Jurkat, Clone E6-1 (cell line): ENCODE data around the gene FAM124A.

ENCODE experiments used
- DNase-seq: peaks from one replicate; pipeline ENCODE4 v3.0.0-alpha.2; 2011; ENCODE audit warnings: low read depth, low spot score
- H3K4me3 ChIP-seq: 2 replicates; pipeline ENCODE4 v1.5.1; 2011; ENCODE audit warnings: mild to moderate bottlenecking, low read length, control low read depth, moderate library complexity

The FAM124A gene

DNA sequence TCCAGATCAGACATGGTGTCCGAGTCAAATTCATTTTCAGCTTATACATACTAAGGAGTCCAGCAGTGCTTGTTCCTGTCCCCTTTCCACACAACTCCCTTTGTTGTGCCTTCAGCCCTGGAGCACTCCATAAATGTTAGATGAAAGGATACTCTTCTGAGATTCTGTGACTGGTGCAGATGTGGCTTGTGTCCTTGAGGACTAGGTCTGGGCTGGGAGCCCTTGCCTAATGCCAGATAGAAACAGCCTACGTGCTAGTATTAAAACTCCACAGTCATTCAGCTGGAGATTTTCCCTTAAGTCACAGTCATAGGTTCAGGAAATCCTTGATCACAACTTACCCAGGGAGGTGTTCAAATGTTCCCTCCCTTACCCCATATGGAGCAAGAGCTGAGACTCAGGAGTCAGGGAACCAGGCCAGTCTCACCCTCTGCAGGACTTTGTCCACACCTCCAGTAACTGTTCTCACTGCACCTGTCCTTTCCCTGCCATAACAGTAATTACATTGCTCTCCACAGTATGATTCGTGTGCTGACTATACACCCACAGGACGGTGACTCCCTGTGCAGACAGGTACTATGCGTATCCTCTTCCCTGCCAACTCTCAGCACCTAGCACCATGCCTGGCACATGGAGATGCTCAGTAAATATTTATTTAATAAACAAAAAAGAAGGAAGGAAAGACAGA, 101.8 kb downstream of the FAM124A start:
- no peak for DNase-seq
- H3K4me3 ChIP-seq = no peak overlapping the region

DNA sequence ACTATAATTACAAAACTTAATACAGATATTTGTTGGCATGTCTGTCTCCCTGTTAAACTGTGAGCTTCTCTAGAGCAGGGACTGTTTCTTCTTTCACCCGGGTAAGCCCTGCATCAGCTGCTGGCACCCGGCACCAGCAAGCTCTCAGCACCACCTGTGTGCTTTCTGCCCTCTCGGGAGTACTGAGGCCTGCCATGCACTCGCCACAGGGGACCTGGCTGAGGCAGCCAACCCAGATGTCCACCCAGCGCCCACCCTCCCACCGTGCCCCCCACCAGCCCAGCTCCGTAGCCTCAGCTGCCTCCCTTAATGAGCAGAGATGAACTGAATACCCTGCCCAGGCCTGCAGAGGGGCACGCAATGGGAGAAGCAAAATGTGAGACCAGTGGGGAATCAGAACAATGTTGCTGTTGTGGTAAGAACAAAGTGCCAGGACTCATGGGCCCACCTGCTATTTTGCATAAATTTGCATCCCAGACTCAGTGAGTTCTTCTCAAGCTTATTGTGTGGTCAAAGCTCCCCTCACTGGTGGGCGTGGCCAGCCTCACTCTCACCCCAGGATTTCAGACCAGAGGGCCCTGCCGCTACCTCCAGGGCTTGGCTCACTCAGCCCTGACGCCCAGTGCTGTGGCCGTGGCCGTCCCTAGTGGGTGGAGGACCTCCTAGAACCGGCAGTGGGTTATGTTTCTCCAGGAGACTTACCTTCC, 102.7 kb downstream of the FAM124A start:
- no peak for DNase-seq
- no peak overlapping the region for H3K4me3 ChIP-seq

DNA sequence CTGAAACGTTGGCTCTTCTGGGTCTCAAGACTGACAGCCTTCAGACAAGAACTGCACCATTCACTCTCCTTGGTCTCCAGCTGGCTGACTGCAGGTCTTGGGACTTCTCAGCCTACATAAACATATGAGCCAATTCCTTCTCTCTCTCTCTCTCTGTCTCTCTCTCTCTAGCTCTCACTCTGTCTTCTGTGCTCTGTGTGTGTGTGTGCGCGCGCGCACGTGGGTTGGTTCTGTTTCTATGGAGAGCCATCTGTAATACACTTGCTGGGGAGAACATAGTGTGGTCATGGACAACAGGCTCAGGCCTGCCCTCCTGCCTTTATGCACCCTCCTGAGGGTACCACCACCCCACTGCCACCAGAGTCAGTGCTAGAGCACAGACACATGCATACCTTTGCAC, 103.6 kb downstream of the FAM124A start:
- no peak overlapping the region for H3K4me3 ChIP-seq

DNA sequence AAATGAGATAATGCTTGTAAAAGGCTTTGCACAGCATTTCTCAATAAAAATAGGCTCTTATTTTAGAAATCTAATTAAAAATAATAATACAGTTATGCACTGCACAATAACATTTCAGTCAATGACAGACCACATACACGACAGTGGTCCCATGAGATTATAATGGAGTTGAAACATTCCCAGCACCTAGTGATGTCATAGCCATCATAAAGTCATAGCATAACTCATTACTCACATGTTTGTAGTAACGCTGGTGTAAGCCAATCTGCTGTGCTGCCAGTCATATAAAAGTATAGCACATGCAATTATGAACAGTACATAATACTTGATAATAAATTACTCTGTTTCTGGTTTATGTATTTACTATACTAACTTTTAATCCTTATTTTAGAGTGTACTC, 104.6 kb downstream of the FAM124A start:
- no peak overlapping the region for H3K4me3 ChIP-seq
- no peak for DNase-seq

More for the DNA sequence above, 103.6 kb downstream of the FAM124A start:
- DNase-seq = no peak

DNA sequence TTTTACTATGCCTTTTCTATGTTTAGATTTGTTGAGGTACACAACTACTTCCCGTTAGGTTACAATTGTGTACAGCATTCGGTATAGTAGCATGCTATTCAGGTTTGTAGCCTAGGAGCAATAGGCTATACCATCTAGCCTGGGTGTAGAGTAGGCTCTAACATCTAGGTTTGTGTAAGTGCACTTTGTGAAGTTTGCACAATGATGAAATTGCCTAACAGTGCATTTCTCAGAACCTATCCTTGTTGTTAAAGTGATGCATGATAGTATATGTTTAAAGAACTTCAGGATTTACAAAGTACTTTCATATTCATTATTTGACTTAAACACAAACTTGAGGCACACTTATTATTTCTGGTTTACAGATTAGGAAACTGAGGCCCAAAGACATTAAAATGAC, 105.8 kb downstream of the FAM124A start:
- H3K4me3 ChIP-seq = no peak overlapping the region
- DNase-seq = no peak

DNA sequence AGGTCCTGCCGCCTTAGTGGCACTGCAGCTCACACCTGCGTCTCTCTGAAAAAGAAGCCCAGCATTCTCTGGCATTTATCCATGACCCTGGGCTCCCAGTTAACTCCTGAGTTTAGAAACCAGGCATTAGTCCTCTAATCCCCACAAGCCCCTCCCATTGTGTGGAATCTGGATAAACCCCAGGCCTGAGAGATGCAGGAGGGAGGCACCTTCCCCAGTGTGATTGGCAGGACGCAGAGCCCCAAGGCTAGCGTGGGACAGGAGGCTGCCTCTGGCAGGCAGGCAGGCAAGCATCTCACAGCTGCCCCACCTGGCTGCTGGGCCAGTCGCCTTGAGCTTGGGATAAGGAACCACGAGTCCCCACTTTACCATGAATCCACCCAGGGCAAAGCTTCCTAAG, 106.3 kb downstream of the FAM124A start:
- DNase-seq = no peak
- H3K4me3 ChIP-seq = no peak overlapping the region

DNA sequence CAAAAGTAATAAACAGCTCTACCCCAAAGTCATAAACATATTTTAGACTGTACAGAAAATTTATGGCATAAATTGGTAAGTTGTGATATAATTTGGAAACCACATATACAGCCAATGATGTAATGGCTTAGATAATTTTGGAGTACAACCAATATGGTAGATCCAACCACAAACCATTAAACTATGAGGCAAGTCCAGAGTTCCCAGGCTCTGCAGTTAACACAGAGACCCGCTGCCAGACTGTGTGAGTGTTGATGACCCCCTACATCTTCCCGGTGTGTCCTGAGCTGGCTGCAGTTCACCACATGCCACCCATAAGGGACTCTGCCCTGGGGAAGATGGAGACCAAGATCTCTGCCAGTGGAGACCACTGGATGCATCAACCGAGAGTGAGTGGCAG, 107.4 kb downstream of the FAM124A start:
- no peak overlapping the region for H3K4me3 ChIP-seq
- DNase-seq = no peak

DNA sequence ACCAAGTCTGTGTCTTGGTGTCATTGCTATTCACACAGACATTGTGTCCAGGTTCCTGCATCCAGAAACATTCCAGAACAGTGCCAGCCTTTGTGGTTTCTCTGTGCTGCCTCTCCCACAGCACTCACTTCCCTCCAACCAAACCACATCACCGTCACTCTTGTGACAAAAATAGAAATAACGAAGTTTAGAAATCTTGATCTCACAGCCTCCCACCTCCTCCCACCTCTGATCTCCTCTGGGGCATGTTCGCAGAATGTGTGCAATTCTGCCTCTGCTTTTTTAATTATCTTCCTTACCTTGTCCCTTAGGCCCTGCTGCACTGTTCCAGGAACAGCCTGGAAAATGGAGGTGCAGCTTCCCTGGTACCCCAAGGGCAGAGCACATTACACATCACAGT, 108.6 kb downstream of the FAM124A start:
- no peak overlapping the region; the same call in 1 of the 2 replicates for H3K4me3 ChIP-seq
- DNase-seq = peak; percentile 57

DNA sequence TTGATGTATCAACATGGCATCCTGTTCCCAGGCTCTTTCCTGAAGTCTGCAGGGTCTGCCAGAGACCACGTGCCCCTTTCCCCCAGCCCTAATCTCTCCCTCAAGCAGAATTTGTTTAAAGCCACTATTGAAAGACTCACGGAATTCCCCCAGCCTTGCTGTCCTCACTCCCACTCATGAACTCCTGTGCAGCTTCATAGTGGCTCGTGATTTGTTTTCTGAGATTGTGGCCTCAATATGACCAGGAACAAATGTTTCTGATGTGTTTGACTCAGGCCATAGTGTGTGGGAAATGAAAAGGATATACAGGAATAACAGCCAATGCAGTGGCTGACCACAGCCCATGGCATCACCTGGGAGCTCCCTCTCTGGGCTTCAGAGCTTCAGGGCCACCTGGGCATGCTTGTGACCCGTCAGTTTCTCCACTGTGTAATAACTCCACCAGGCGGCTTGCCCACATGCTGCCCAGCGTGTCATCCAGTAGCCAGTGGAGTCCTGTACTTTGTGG, 109.2 kb downstream of the FAM124A start:
- DNase-seq = no peak
- no peak overlapping the region for H3K4me3 ChIP-seq

DNA sequence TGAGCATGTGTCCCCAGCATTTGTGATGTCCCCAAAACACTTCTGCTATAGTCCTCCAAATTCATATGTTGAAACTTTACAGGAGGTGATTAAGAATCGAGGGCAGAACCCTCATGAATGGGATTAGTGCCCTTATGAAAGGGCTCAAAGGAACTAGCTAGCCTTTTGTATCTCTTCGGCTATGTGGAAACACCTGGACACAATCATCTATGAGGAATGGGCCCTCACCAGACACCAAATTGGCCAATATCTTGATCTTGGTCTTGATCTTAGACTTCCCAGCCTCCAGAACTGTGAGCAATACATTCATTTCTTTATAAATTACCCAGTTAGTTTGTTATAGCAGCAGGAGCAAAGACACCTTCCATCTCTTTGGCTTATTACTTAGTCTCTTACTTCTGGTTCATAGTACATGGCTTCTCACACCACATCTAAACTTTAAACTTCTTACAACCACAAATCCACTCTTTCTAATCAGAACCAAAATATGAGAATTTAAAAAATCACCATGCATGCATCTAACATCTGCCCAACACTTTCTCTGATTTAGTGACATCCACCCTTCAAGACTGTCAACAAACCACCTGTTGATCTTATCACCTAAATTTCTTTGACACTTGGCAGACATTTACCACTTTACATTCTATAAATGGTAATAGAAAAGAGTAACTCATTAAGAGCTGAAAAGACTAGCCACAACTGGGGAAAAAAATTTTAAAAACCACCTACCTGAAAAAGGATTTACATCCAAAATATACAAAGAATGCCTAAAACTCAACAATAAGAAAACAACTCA, 110.6 kb downstream of the FAM124A start:
- DNase-seq = peak; percentile 70
- H3K4me3 ChIP-seq = no peak overlapping the region

DNA sequence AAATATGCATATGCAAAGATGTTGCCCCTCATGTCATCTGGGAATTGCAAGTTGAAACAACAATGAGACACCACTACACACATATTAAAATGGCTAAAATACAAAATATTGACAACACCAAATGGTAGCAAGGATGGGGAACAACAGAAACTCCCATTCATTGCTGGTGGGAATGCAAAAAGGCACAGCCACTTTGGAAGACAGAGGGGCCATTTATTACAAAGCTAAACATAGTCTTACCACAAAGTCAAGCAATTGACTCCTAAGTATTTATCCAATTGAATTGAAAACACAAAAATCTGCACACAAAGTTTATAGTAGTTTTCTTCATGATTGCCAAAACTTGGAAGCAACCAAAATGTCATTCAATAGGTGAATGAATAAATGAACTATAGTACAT, 111.2 kb downstream of the FAM124A start:
- no peak for DNase-seq
- no peak overlapping the region for H3K4me3 ChIP-seq

DNA sequence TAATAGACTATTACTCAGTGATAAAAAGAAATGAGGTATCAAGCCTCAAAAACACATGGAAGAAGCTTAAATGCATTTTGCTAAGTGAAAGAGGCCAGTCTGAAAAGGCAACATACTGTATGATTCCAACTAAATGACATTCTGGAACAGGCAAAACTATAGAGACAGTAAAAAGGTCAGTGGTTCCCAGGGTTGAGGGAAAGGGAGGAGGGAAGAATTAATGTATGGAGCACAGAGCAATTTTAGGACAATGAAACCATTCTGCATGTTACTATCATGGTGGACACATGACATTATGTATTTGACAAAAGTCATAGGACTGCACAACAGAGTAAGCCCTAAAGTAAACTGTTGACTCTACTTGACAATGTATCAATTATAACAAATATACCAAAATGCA, 111.6 kb downstream of the FAM124A start:
- no peak for DNase-seq
- no peak overlapping the region for H3K4me3 ChIP-seq
